ENCODE data around the gene ERCC3. TPM values are rescaled to one million over a fixed set of nuclear protein-coding genes. Genes with fewer than 3 reads are reported as not detected.
A peak's percentile ranks its signal among the peaks of the same experiment; 100 is the strongest.

The ERCC3 gene
- total and polyA plus RNA-seq, 2 of the 13 experiments (the other 11 are each of a cell fraction or from before 2014, with no cell fraction given): 49.7 to 64.6 TPM

DNA sequence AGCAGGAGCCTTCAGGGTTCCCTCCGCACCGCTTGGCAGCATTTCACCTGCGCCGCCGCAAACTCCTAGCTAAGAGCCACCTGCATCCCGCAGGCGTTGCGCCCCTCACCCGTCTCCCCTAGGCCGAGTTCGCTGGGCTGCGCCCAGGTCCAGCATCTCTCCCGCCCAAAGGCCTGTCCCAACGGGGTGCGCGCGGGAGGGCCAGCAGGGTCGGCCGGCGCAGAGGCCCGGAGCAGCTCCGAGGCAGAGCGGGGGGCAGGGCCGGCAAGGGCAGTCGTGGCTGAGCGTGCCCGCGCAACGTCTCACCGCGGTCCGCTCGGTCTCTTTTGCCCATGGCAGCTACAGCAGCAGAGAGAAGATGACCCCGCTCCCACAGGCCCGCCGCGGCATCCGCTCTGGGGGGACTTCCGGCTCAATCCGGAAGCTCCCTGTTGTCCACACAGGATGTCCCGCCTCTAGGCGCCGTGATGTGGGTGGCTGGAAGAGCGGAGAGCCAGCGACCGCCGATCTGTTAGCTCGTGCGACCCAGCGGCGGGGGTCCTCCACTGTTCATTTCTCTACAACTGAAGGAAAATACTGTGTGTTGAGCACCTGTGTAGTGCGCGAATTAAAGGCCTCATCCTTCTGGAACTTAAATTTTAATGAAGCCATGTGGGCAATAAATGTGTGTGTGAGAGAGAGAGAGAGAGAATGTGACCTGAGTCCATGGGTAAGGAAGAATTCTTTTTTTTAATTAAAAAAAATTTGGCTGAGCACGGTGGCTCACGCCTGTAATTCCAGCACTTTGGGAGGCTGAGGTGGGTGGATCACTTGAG lies at the start of gene ERCC3 (continued):
- TF ChIP-seq, protein P1, sequence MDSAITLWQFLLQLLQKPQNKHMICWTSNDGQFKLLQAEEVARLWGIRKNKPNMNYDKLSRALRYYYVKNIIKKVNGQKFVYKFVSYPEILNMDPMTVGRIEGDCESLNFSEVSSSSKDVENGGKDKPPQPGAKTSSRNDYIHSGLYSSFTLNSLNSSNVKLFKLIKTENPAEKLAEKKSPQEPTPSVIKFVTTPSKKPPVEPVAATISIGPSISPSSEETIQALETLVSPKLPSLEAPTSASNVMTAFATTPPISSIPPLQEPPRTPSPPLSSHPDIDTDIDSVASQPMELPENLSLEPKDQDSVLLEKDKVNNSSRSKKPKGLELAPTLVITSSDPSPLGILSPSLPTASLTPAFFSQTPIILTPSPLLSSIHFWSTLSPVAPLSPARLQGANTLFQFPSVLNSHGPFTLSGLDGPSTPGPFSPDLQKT (CRISPR knock-in tag; IDR thresholded peaks at IDR 0.05; ENCODE audit: borderline replicate concordance): peak; percentile 77; the same call in 1 of the 2 replicates
- TF ChIP-seq TBP (CRISPR knock-in tag; IDR thresholded peaks at IDR 0.05) (no peak; the same call in 1 of the 2 replicates), SNAI1 (CRISPR knock-in tag; IDR thresholded peaks at IDR 0.05; ENCODE audit: borderline replicate concordance) (no peak), ASH2L (IDR thresholded peaks at IDR 0.05; ENCODE audit: insufficient read length, low read depth, low read length) (peak; percentile 98), MED13 (CRISPR knock-in tag; IDR thresholded peaks at IDR 0.05) (no peak), ZNF780A (CRISPR knock-in tag; IDR thresholded peaks at IDR 0.05) (no peak), GATAD2A (CRISPR knock-in tag; IDR thresholded peaks at IDR 0.05) (peak; percentile 63), SMYD3 (CRISPR knock-in tag; IDR thresholded peaks at IDR 0.05) (no peak; the same call in 1 of the 2 replicates), THYN1 (CRISPR knock-in tag; IDR thresholded peaks at IDR 0.05; ENCODE audit: borderline replicate concordance, low read depth) (no peak), ZMYM4 (CRISPR knock-in tag; IDR thresholded peaks at IDR 0.05) (peak; percentile 88), NFYC (CRISPR knock-in tag; IDR thresholded peaks at IDR 0.05) (peak; percentile 46; the same call in 1 of the 2 replicates), GTF3A (CRISPR knock-in tag; conservative IDR thresholded peaks at IDR 0.05) (peak; percentile 89), ZNF878 (CRISPR knock-in tag; IDR thresholded peaks at IDR 0.05) (0 out of 2 replicates have a peak, but pooled peaks have one; percentile 57), XBP1 (CRISPR knock-in tag; IDR thresholded peaks at IDR 0.05) (no peak), KDM5A (IDR thresholded peaks at IDR 0.05; ENCODE audit: borderline replicate concordance, low read length) (peak; percentile 94), CENPT (CRISPR knock-in tag; IDR thresholded peaks at IDR 0.05; ENCODE audit: low read depth) (no peak), MAFK (conservative IDR thresholded peaks at IDR 0.05 in 1 of 2, IDR thresholded peaks at IDR 0.05 in 1 of 2; ENCODE audit: low read length in 2 of 2) (no peak), SMC3 (IDR thresholded peaks at IDR 0.05; ENCODE audit: low read length) (no peak), NBN (conservative IDR thresholded peaks at IDR 0.05) (no peak), ZIK1 (CRISPR knock-in tag; IDR thresholded peaks at IDR 0.05; ENCODE audit: borderline replicate concordance, low read depth) (peak; percentile 83; the same call in 1 of the 2 replicates)
- TF ChIP-seq, protein P2, sequence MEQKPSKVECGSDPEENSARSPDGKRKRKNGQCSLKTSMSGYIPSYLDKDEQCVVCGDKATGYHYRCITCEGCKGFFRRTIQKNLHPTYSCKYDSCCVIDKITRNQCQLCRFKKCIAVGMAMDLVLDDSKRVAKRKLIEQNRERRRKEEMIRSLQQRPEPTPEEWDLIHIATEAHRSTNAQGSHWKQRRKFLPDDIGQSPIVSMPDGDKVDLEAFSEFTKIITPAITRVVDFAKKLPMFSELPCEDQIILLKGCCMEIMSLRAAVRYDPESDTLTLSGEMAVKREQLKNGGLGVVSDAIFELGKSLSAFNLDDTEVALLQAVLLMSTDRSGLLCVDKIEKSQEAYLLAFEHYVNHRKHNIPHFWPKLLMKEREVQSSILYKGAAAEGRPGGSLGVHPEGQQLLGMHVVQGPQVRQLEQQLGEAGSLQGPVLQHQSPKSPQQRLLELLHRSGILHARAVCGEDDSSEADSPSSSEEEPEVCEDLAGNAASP (CRISPR knock-in tag; IDR thresholded peaks at IDR 0.05; ENCODE audit: borderline replicate concordance): peak; percentile 68
- TF ChIP-seq, protein P3, sequence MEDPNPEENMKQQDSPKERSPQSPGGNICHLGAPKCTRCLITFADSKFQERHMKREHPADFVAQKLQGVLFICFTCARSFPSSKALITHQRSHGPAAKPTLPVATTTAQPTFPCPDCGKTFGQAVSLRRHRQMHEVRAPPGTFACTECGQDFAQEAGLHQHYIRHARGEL (CRISPR knock-in tag; IDR thresholded peaks at IDR 0.05): no peak
- TF ChIP-seq, protein P4, sequence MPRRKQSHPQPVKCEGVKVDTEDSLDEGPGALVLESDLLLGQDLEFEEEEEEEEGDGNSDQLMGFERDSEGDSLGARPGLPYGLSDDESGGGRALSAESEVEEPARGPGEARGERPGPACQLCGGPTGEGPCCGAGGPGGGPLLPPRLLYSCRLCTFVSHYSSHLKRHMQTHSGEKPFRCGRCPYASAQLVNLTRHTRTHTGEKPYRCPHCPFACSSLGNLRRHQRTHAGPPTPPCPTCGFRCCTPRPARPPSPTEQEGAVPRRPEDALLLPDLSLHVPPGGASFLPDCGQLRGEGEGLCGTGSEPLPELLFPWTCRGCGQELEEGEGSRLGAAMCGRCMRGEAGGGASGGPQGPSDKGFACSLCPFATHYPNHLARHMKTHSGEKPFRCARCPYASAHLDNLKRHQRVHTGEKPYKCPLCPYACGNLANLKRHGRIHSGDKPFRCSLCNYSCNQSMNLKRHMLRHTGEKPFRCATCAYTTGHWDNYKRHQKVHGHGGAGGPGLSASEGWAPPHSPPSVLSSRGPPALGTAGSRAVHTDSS (CRISPR knock-in tag; conservative IDR thresholded peaks at IDR 0.05): no peak
- TF ChIP-seq, protein P5, sequence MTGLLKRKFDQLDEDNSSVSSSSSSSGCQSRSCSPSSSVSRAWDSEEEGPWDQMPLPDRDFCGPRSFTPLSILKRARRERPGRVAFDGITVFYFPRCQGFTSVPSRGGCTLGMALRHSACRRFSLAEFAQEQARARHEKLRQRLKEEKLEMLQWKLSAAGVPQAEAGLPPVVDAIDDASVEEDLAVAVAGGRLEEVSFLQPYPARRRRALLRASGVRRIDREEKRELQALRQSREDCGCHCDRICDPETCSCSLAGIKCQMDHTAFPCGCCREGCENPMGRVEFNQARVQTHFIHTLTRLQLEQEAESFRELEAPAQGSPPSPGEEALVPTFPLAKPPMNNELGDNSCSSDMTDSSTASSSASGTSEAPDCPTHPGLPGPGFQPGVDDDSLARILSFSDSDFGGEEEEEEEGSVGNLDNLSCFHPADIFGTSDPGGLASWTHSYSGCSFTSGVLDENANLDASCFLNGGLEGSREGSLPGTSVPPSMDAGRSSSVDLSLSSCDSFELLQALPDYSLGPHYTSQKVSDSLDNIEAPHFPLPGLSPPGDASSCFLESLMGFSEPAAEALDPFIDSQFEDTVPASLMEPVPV (CRISPR knock-in tag; IDR thresholded peaks at IDR 0.05): no peak; the same call in 1 of the 2 replicates
